NCI-H226 (cell line): ENCODE data around the gene CPB2.

ENCODE experiments used
- DNase-seq: peaks from one replicate; pipeline ENCODE4 v3.0.0-alpha.2; 2015

CPB2 gene

DNA sequence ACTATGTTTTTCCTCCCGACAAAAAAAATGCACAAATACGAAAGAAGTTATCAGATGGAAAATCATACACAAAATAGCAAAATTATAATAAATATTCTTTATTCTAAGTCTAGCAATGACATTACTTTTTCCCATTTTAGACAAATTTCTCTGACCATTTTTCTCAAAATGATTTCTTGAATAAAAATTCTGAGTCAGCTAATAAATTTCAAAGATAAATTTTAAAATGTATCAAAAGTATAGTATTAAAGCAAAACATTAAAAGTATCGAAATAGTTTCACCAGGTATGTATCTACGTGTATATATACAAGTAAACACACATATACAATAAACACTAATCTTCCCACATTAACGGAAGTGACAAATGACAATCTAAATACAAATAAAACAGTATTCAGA, 61.2 kb downstream of the CPB2 start:
- DNase-seq, result no peak

DNA sequence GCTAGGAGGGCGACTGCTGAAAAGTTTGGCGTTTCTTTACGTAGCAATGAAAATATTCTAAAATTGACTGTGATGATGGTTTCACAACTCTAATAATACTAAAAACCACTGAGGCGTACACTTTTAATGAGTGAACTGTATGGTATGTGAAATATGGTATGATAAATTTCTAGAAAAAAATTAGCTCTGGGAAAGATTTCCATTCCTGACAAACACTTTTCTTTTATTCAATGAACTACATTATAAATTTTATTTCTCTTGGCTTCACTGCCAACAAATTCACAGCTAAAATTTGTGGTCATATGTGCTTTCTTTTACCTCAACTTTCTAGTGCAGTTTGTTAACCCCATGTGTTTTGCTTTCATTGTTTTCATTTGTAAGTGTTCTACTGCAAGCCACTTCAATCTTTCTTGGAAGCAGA, 63.4 kb downstream of the CPB2 start:
- no peak for DNase-seq

GRCh38 chr13:46040763-46041162, 64.1 kb downstream of the CPB2 start:
- no peak for DNase-seq

- no peak for DNase-seq
Measured at GRCh38 chr13:46039411-46040182, 65.2 kb downstream of the CPB2 start.

- DNase-seq, result no peak
Measured at GRCh38 chr13:46038296-46038695, 66.5 kb downstream of the CPB2 start.

- DNase-seq, result no peak
Measured at GRCh38 chr13:46035066-46035465, 69.8 kb downstream of the CPB2 start.

DNA sequence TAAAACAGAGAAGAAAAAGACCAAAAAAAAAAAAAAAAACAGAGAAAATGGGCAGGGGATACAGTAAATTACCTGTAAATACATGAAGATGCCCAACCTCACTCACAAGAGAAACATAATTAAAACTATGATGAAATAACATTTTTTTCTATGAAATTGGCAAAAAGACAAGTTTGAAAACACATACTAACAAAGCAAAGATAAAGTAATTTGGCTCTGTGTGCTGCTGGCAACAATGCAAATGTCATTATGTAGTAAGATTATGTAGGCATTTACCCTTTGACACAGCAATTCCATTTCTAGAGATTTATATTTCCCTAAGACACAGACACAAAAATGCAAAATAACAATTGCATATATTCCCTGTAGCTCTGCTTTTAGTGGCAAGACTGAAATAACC, 72.5 kb downstream of the CPB2 start:
- no peak for DNase-seq

- no peak for DNase-seq
Measured at GRCh38 chr13:46031581-46032263, 73.1 kb downstream of the CPB2 start.

GRCh38 chr13:46025157-46025556, 79.7 kb downstream of the CPB2 start:
- no peak for DNase-seq

- DNase-seq, result no peak
Measured at GRCh38 chr13:46022481-46022880, 82.4 kb downstream of the CPB2 start.

DNA sequence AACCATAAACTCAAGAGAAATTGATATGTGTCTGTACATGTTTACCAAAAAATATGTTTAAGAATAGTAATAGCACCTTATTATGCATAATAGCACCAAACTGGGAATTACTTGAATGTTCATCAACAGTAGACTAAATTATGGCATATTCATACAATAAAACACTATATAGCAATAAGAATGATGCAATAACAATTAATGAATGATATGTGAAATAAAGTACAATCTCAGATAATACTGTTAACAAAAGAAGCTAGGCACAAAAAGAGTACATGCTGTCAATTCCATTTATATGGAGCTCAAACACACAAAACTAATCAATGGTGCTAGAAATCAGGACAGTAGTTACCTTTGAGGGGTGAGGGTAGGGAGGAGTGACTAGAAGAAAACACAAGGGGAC, 88.6 kb downstream of the CPB2 start:
- no peak for DNase-seq

DNA sequence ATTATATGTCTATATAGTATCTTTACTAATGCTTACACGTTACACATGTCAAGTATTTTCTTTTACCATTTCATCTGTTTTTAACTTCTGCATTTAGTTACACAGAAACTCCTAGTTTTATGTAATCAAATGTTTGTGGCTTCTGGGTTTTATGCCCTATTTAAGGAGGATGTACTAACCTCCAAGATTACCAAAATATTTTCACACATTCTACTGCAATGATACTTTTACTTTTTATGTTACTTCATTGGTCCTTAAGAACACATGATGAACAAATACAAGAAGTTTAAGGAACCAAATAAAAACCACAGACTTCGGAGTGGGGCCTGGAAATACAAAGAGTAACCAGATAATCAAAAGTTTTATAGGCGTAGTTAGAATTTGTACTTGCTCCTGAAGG, 89.5 kb downstream of the CPB2 start:
- DNase-seq, result no peak

DNA sequence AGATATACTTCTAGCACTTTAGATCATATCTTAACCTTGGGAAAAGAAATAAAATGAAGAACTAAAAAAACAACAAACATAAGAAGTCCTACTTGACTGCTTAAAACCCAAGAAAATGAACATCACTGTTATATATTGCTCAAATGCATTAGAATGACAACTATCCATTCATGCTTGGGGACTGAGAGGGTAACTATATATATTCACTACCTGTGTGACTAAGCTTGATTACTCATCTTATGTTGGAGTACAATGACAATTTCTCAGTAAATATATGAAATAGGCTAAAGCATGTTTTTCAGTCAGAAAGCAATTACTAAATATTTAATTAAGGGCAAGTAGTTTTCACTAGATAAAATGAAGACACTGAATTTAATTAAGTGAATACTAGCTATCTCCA, 92.4 kb downstream of the CPB2 start:
- DNase-seq, result no peak

DNA sequence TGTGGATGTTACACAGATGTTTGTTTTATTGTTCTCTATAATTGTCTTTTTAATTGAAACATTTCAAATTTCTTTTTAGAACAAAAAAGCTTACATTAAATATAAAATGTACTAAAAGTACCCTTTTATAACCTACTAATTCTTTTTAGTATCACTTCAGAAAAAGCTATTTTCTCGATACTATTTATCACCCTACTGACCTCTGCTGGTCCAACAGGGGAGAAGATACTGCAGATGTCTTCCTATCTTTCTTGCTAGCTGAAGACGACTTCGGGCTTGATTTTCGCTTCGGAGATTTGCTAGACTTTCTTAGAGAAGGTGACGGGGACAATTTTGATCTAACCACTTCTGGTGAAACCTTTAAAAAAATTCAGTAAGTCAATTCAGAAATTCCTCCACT, 94.7 kb downstream of the CPB2 start:
- no peak for DNase-seq

GRCh38 chr13:46008631-46009030, 96.2 kb downstream of the CPB2 start:
- DNase-seq, result no peak

GRCh38 chr13:46006688-46007452, 98.0 kb downstream of the CPB2 start:
- DNase-seq, result no peak

DNA sequence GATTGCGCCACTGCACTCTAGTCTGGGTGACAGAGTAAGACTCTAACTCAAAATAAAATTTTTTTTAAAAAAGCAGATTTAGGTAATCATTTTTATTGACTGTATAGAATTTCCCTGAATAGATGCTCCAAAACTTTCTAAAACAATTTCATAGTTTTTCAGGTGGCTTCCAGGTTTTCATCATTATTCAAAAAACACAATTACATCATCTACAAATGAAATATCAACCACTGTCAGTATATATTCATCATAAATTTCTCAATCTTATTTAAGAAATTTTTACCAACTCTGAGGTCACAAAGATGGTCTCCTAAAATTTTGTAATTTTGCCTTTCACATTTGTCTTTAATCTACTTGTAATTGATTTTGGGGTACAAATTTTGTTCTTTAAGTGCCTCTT, 100.3 kb downstream of the CPB2 start:
- DNase-seq, result no peak
